ENCODE results near the gene HDAC9. TPM values are rescaled to one million over a fixed set of nuclear protein-coding genes. Genes with fewer than 3 reads are reported as not detected.
A peak's percentile ranks its signal among the peaks of the same experiment; 100 is the strongest.

HDAC9 gene
- total and polyA plus RNA-seq, 2 donors (not counting 1 experiment from before 2014, with no cell fraction given) = 2.9 to 7.9 TPM

DNA sequence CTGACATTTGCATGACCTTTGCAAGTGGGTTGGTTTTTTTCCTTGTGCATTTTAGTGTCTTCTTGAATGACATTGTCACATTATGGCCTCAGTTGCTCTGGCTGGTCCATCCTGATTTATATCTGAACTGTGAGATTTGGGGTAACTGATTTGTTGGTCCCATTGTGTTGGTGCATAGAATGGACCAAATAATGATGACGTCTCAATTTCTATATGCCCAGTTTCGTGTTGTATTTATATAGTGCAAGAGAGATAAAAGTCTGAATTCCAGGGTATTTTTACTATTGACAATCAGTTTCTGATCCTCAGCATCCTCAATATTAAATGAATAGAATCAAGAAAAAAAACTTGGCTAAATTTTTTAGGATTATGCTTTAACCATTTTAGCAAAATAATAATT lies 281.8 kb downstream of the HDAC9 start:
- Histone ChIP-seq H3K9ac (ENCODE audit: insufficient read depth, low read length) (no peak overlapping the region), H3K79me2 (ENCODE audit: control insufficient read depth, insufficient read depth, low read length) (no peaks in the 10 kb centered on the region), H2AFZ (ENCODE audit: low read length) (no peak overlapping the region), H3K4me3 (replicated peaks in 1 of 4; ENCODE audit: control extremely low read depth in 1 of 4, insufficient read depth in 1 of 4, low read depth in 3 of 4, low read length in 4 of 4) (no peak overlapping the region), H3K9me3 (ENCODE audit: control insufficient read depth, insufficient read depth, low read depth, low read length) (no peaks in the 10 kb centered on the region), H3K4me2 (ENCODE audit: extremely low read depth, insufficient read depth, low read length) (no peak overlapping the region), H3K27me3 (ENCODE audit: control insufficient read depth, insufficient read depth, low read length) (no peaks in the 10 kb centered on the region), H3K4me1 (ENCODE audit: control insufficient read depth, extremely low read depth, insufficient read depth, low read length) (no peaks in the 10 kb centered on the region), H3K27ac (ENCODE audit: insufficient read depth, low read length) (no peak overlapping the region), H4K20me1 (ENCODE audit: control insufficient read depth, extremely low read depth, insufficient read depth, low read length) (no peaks in the 10 kb centered on the region), H3K36me3 (ENCODE audit: control insufficient read depth, insufficient read depth, low read length) (no peaks in the 10 kb centered on the region)
- no peak for DNase-seq (ENCODE audit: low read depth in 2 of 2)
- TF ChIP-seq EZH2 (IDR thresholded peaks at IDR 0.05; ENCODE audit: low read length, missing control alignments) = no peak
- TF ChIP-seq, protein P1, sequence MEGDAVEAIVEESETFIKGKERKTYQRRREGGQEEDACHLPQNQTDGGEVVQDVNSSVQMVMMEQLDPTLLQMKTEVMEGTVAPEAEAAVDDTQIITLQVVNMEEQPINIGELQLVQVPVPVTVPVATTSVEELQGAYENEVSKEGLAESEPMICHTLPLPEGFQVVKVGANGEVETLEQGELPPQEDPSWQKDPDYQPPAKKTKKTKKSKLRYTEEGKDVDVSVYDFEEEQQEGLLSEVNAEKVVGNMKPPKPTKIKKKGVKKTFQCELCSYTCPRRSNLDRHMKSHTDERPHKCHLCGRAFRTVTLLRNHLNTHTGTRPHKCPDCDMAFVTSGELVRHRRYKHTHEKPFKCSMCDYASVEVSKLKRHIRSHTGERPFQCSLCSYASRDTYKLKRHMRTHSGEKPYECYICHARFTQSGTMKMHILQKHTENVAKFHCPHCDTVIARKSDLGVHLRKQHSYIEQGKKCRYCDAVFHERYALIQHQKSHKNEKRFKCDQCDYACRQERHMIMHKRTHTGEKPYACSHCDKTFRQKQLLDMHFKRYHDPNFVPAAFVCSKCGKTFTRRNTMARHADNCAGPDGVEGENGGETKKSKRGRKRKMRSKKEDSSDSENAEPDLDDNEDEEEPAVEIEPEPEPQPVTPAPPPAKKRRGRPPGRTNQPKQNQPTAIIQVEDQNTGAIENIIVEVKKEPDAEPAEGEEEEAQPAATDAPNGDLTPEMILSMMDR (conservative IDR thresholded peaks at IDR 0.05 in 1 of 2, IDR thresholded peaks at IDR 0.05 in 1 of 2; ENCODE audit: low read depth in 1 of 2, low read length in 2 of 2) = no peak

DNA sequence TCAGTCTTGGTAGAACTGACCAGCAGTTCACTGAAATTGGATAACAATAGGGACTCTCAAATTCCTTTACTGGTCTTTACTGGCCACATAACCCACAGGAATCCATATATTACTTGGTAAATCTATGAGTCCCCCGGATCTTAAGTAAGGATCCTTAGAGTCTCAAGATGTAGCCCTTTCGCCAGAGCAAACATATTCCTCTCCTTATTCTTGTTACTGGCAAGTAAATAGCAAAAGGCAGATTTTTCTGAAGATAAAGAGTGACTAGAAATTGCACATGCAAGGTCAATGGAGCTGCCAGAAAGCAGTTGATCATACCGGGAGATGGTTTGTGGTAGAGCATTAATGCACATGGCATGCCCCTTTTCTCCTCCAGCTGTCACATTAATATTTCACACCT lies 283.0 kb downstream of the HDAC9 start:
- Histone ChIP-seq H3K4me2 (ENCODE audit: extremely low read depth, insufficient read depth, low read length) (no peak overlapping the region), H2AFZ (ENCODE audit: low read length) (no peak overlapping the region)
- DNase-seq (ENCODE audit: low read depth in 2 of 2) = peak; percentile 15 to 99

DNA sequence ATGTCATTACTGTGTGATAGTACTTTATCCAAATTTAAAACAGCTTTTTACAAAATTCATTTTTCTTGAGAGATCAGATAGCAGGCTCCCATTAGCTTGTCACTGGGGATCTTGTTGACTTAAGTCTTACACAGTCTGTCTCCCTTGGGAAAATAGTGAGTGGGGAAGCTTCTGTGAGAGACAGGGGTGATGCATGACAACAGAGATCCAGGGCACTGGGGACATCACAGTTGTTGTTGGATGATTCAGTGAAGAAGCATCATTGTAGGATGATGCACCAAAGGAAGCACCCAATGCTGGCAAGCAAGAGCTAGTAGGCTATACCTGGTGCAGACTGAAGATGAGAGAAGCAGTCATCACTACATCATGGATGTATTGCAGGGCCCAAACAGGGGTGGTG lies 284.7 kb downstream of the HDAC9 start:
- H3K4me2 ChIP-seq (ENCODE audit: extremely low read depth, insufficient read depth, low read length) = no peak overlapping the region
- H3K27me3 ChIP-seq (ENCODE audit: control insufficient read depth, insufficient read depth, low read length) = no peaks in the 10 kb centered on the region
- no peaks in the 10 kb centered on the region for H4K20me1 ChIP-seq (ENCODE audit: control insufficient read depth, extremely low read depth, insufficient read depth, low read length)
- no peaks in the 10 kb centered on the region for H3K36me3 ChIP-seq (ENCODE audit: control insufficient read depth, insufficient read depth, low read length)
- no peak overlapping the region for H3K4me3 ChIP-seq (replicated peaks in 1 of 4; ENCODE audit: control extremely low read depth in 1 of 4, insufficient read depth in 1 of 4, low read depth in 3 of 4, low read length in 4 of 4)
- no peak overlapping the region for H3K9ac ChIP-seq (ENCODE audit: insufficient read depth, low read length)
- TF ChIP-seq, protein P1 (conservative IDR thresholded peaks at IDR 0.05 in 1 of 2, IDR thresholded peaks at IDR 0.05 in 1 of 2; ENCODE audit: low read depth in 1 of 2, low read length in 2 of 2) = no peak
- TF ChIP-seq EZH2 (IDR thresholded peaks at IDR 0.05; ENCODE audit: low read length, missing control alignments) = no peak
- no peak overlapping the region for H2AFZ ChIP-seq (ENCODE audit: low read length)
- no peaks in the 10 kb centered on the region for H3K9me3 ChIP-seq (ENCODE audit: control insufficient read depth, insufficient read depth, low read depth, low read length)
- H3K79me2 ChIP-seq (ENCODE audit: control insufficient read depth, insufficient read depth, low read length) = no peaks in the 10 kb centered on the region
- DNase-seq (ENCODE audit: low read depth in 2 of 2) = no peak
- no peak overlapping the region for H3K27ac ChIP-seq (ENCODE audit: insufficient read depth, low read length)
- H3K4me1 ChIP-seq (ENCODE audit: control insufficient read depth, extremely low read depth, insufficient read depth, low read length) = no peaks in the 10 kb centered on the region

More for the DNA sequence above, 283.0 kb downstream of the HDAC9 start:
- Histone ChIP-seq H3K4me1 (ENCODE audit: control insufficient read depth, extremely low read depth, insufficient read depth, low read length) (no peaks in the 10 kb centered on the region), H3K36me3 (ENCODE audit: control insufficient read depth, insufficient read depth, low read length) (no peaks in the 10 kb centered on the region), H3K27me3 (ENCODE audit: control insufficient read depth, insufficient read depth, low read length) (no peaks in the 10 kb centered on the region), H3K4me3 (replicated peaks in 1 of 4; ENCODE audit: control extremely low read depth in 1 of 4, insufficient read depth in 1 of 4, low read depth in 3 of 4, low read length in 4 of 4) (no peak overlapping the region), H4K20me1 (ENCODE audit: control insufficient read depth, extremely low read depth, insufficient read depth, low read length) (no peaks in the 10 kb centered on the region), H3K27ac (ENCODE audit: insufficient read depth, low read length) (no peak overlapping the region), H3K9me3 (ENCODE audit: control insufficient read depth, insufficient read depth, low read depth, low read length) (no peaks in the 10 kb centered on the region), H3K79me2 (ENCODE audit: control insufficient read depth, insufficient read depth, low read length) (no peaks in the 10 kb centered on the region), H3K9ac (ENCODE audit: insufficient read depth, low read length) (no peak overlapping the region)
- no peak for TF ChIP-seq EZH2 (IDR thresholded peaks at IDR 0.05; ENCODE audit: low read length, missing control alignments)
- TF ChIP-seq, protein P1 (conservative IDR thresholded peaks at IDR 0.05 in 1 of 2, IDR thresholded peaks at IDR 0.05 in 1 of 2; ENCODE audit: low read depth in 1 of 2, low read length in 2 of 2) = no peak

Measured in fibroblast of lung (primary cell).